ENCODE results near the gene CAMKMT.

The CAMKMT gene

DNA sequence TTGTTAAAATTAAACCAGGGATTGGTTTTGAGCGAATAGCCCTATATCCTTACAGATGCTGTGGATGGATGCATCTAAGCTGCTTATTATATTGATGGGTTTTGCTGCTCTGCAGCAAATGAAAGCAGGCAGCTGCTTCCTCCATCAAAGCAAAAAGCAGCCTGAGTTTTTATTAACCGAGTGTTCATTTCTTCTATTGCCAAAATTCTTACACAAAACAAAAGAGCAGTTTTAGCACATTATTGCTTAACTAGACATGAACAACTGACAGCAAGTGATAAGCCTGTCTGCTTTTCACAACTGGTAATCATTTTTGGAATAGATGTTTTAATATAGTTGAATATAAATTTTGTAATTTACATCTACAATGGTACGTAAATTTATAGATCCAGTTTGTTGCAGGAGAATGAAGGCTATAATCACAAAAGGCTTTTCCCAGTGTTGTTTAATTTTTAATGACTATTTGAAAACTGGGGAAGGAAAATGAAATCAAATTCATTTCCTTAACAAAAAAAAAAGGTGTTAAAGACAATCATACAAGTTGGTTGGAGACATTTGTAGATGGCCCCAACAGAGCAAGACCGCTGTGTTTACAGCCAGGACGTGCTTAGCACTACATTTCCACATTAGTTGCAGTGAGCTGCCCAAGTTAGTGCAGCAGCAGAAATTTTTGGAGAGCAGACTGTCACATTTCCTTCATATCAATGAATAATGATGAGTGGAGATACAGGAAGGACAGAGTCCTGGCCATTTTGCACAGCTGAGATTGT lies 326.1 kb downstream of the CAMKMT start:
- H3K27ac ChIP-seq: no peak overlapping the region
- TF ChIP-seq, protein P1, sequence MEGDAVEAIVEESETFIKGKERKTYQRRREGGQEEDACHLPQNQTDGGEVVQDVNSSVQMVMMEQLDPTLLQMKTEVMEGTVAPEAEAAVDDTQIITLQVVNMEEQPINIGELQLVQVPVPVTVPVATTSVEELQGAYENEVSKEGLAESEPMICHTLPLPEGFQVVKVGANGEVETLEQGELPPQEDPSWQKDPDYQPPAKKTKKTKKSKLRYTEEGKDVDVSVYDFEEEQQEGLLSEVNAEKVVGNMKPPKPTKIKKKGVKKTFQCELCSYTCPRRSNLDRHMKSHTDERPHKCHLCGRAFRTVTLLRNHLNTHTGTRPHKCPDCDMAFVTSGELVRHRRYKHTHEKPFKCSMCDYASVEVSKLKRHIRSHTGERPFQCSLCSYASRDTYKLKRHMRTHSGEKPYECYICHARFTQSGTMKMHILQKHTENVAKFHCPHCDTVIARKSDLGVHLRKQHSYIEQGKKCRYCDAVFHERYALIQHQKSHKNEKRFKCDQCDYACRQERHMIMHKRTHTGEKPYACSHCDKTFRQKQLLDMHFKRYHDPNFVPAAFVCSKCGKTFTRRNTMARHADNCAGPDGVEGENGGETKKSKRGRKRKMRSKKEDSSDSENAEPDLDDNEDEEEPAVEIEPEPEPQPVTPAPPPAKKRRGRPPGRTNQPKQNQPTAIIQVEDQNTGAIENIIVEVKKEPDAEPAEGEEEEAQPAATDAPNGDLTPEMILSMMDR (conservative IDR thresholded peaks at IDR 0.05): no peak
- TF ChIP-seq ZFX (IDR thresholded peaks at IDR 0.05): no peak

DNA sequence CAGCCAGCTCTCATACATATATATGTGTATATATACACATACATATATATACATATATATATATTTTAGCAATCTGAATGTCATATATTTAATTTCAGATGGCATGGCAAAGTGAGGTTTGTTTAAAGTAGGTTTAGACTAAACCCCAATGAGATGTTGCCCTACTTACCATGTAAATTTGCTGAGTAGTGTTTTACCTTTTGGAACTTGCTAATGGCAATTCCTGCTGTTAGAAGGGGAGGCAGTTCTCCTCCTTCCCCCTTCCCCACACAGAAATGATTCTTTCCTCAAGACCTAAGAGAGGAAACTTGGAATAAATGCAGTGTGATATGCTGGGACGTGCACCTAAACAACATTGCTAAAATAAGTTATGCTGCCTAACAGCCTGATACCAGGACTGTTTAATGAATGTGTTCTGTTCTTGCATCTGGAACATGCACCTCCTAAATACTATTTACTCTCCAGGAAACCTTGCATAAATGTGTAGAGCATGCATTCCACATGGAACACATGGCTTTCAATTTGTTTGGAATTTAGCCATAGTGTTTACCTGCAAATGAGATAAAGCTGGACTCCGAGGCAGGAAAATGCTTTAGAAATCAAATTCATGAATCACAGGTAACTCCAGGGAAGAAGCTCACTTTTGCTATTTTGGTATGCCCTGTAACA lies 326.8 kb downstream of the CAMKMT start:
- H3K27ac ChIP-seq: no peak overlapping the region
- no peak for TF ChIP-seq ZFX (IDR thresholded peaks at IDR 0.05)
- TF ChIP-seq, protein P1 (conservative IDR thresholded peaks at IDR 0.05): no peak

DNA sequence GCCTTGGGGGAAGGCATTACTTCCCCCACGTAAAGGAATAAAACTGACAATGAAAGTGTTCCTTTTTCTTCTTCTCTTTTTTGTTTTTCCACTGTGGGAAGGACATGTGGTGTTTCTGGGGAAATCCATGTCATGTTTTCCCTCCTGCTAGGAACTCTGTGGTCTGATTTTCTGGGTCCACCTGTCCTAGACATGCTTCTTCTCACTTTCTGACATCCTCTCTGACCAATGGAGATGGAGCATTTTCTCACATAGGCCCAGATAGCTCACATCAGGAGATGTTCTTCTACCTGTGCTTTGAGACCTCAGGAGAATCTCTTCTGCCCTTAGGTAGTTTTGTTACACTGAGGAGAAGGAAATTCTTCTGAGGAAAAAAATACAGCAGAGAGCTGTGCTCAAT lies 327.8 kb downstream of the CAMKMT start:
- TF ChIP-seq ZFX (IDR thresholded peaks at IDR 0.05): no peak
- TF ChIP-seq, protein P1 (conservative IDR thresholded peaks at IDR 0.05): no peak
- H3K27ac ChIP-seq: no peak overlapping the region

DNA sequence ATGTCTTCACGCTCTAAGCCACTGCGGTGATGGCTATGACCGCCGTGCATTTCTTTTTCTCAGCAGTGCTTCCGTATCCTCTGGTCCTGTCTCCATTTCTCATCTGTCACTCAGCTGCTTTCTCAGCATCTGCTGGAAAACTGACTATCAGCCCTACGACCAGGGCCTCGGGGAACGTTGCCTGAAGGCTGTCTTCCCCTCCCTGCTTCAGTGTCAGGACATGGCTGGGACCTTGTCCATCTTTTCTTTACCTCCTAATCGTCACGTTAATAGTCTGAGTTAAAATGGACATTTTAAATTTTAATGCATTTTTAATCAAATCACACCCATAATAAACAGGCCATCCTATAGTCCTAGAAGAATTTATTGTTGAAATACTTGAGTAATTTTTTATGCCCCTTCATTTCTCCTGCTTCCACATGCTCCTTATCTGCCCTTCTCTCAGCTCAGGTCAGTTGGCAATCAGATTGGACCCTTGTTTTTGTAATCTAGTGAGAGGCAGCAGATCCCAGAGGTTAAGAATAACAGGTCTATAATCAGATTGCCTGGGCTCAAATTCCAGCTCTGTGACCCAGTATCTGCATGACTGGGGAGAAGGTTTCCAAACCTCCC lies 329.5 kb downstream of the CAMKMT start:
- TF ChIP-seq ZFX (IDR thresholded peaks at IDR 0.05): no peak
- TF ChIP-seq, protein P1 (conservative IDR thresholded peaks at IDR 0.05): no peak
- H3K27ac ChIP-seq: no peak overlapping the region

DNA sequence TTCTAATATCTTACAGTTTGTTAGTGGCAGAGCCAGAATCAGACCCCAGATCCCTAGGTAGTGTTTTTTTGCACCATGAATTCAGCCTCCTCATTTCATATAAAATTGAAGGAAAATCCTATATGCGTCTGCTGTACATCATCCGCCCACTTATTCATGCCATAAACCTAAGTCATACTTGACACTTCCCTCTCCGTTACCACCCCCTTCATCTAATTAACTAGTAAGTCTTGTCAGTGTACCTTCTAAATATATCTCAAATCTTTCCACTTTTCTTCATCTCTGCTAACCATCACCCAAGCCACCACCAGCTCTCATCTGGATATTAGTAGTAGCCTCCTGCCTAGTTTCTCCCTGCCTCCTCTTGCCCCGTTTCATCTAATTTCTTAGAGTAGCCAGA lies 331.1 kb downstream of the CAMKMT start:
- no peak overlapping the region for H3K27ac ChIP-seq
- TF ChIP-seq ZFX (IDR thresholded peaks at IDR 0.05): no peak
- TF ChIP-seq, protein P1 (conservative IDR thresholded peaks at IDR 0.05): no peak

DNA sequence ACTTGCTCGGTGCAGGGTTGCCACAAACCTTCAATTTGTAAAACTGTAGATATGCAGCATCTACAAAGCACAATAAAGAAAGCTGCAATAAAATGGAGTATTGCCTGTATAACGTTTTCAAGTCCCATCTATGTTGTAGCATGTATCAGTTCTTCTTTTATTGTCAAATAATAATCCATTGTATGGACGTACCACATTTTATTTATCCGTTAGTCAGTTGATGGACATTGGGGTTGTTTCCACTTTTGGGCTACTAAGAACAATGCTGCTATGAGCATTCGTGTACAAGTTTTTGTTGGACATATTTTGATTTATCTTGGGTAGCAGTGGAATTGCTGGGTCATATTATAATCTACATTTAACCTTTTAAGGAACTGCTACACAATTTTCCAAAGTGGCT lies 339.1 kb downstream of the CAMKMT start:
- TF ChIP-seq ZFX (IDR thresholded peaks at IDR 0.05): no peak
- TF ChIP-seq, protein P1 (conservative IDR thresholded peaks at IDR 0.05): no peak
- no peak overlapping the region for H3K27ac ChIP-seq

DNA sequence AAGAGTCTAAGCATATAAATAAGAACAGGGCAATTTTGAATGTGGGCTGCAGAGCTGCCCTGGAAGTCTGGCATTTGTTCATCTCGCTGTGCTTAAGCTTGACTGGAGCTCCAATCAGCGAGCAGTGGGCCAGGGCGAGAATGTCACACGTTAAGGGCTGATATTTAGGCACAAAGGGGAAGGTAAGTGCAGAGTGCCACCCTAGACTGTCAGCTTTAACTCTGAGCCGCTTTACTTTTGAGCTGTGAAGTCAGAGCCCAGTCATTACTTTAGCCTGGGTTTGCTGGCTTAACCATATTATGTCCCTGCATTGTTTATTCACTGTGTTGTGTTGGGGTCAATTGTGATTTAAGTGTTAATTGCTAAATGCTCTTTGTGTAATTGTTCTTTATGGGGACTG lies 343.6 kb downstream of the CAMKMT start:
- TF ChIP-seq, protein P1 (conservative IDR thresholded peaks at IDR 0.05): no peak
- no peak for TF ChIP-seq ZFX (IDR thresholded peaks at IDR 0.05)
- no peak overlapping the region for H3K27ac ChIP-seq
